Tibial artery (tissue), 4 donors: ENCODE results near the gene KLK10.

Experiments
- DNase-seq, 2 donors: peaks; one replicate each; pipeline ENCODE4 v3.0.0-alpha.2; 2019
- H3K27ac ChIP-seq, 2 donors: fragments of 200-600 bp; sonication (generic) in 1 of 2; 1 replicate in 1 of 2; 2 replicates in 1 of 2; pipeline ENCODE4 v1.5.1; 2018 to 2019; ENCODE audit warnings: mild to moderate bottlenecking in 1 of 2
- H3K27me3 ChIP-seq, 2 donors: fragments of 200-600 bp; sonication (generic) in 1 of 2; one replicate each; pipeline versions ENCODE4 v1.5.1 to v1.6.0; 2016 to 2019
- H3K36me3 ChIP-seq, 3 donors: fragments of 200-600 bp; sonication (generic) in 2 of 3; one replicate each; pipeline ENCODE4 v1.5.1; 2016 to 2019; ENCODE audit warnings: mild to moderate bottlenecking in 2 of 3
- H3K4me1 ChIP-seq, 4 donors: fragments of 200-600 bp; sonication (generic) in 2 of 4; 1 replicate in 3 of 4; 2 replicates in 1 of 4; pipeline ENCODE4 v1.5.1; 2016 to 2019
- H3K4me3 ChIP-seq, 2 donors: fragments of 200-600 bp; sonication (generic) in 1 of 2; 1 replicate in 1 of 2; 2 replicates in 1 of 2; pipeline ENCODE4 v1.5.1; 2018 to 2019; ENCODE audit warnings: mild to moderate bottlenecking in 2 of 2
- H3K9me3 ChIP-seq, 3 donors: fragments of 200-600 bp; sonication (generic) in 1 of 3; one replicate each; pipeline ENCODE4 v1.5.1; 2016 to 2019
- intact Hi-C: fragments of 100-400 bp; cut with DNase I; formaldehyde crosslinking; loops from one replicate; pipeline ENCODE4 v1.15.0; 2023; ENCODE audit warnings: low total_unique reads
- TF ChIP-seq, protein P1 (sequence below), 2 experiments: fragments of 200-600 bp in 1 of 2; fragments of 450-650 bp in 1 of 2; IDR thresholded peaks; one replicate each; pipeline ENCODE4 v1.5.1; 2017 to 2019; ENCODE audit warnings: antibody characterized with exemption in 2 of 2, mild to moderate bottlenecking in 1 of 2, moderate library complexity in 1 of 2

KLK10 gene

DNA sequence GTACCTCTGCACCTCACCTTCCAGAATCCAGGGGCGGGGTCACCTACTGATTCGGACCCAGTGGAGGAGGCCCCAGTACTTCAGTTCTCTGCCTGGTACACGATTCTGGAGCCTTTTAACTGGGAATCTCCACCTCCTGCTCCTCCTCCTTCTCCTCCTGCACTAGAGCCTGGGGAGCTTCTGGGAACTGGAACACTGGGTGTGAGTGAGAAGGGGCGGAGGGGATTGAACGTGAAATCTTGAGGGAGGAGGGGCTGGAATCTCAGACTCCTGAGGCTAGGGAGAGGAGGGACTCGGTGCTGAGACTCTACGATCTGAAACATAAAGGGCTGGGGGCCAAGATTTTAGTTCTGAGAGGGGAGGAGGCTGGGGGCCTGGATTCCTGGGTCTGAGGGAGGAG, 18.0 kb downstream of the KLK10 start, which contains the start of gene KLK8:
Gene KLK8 (minus strand): TSS at position 90 of the 400 bp plus-strand sequence. CDS start 437 bp downstream, outside the sequence.
- DNase-seq: no peak
- Histone ChIP-seq H3K27me3 (peaks cover 0 to 40% of the 10 kb centered on the region in 2 donors), H3K36me3 (no peaks in the 10 kb centered on the region), H3K9me3 (no peaks in the 10 kb centered on the region), H3K27ac (no peak within 1 kb of the TSS), H3K4me3 (no peak within 1 kb of the TSS), H3K4me1 (peaks cover 0 to 11% (median 0%) of the 10 kb centered on the region in 4 donors)
- intact Hi-C loops: no loop called here
- TF ChIP-seq, protein P1, sequence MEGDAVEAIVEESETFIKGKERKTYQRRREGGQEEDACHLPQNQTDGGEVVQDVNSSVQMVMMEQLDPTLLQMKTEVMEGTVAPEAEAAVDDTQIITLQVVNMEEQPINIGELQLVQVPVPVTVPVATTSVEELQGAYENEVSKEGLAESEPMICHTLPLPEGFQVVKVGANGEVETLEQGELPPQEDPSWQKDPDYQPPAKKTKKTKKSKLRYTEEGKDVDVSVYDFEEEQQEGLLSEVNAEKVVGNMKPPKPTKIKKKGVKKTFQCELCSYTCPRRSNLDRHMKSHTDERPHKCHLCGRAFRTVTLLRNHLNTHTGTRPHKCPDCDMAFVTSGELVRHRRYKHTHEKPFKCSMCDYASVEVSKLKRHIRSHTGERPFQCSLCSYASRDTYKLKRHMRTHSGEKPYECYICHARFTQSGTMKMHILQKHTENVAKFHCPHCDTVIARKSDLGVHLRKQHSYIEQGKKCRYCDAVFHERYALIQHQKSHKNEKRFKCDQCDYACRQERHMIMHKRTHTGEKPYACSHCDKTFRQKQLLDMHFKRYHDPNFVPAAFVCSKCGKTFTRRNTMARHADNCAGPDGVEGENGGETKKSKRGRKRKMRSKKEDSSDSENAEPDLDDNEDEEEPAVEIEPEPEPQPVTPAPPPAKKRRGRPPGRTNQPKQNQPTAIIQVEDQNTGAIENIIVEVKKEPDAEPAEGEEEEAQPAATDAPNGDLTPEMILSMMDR (IDR thresholded peaks at IDR 0.05): no peak

DNA sequence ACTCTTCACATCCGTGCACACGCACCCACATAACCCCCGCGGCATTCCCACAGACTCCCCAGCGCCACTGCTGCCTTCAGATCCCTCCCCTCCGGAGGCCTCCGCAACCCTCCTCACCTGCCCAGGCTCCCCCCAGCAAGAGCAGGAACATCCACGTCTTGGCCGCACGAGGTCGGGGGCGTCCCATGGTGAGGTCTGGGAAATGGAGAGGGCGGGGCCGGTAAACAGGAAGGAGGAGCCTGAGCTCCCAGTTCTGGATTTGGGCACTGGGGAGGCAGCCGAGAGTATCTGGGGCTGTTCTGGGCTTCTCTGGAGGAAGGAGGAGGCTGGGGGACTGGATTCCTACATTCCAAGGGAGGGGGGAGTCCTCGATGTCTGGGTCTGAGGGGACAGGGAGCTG, 18.5 kb downstream of the KLK10 start:
- peaks cover 0 to 11% (median 0%) of the 10 kb centered on the region in 4 donors for H3K4me1 ChIP-seq
- H3K4me3 ChIP-seq: no peak overlapping the region
- no peaks in the 10 kb centered on the region for H3K36me3 ChIP-seq
- no peaks in the 10 kb centered on the region for H3K9me3 ChIP-seq
- H3K27me3 ChIP-seq: peaks cover 0 to 40% of the 10 kb centered on the region in 2 donors
- H3K27ac ChIP-seq: no peak overlapping the region
- DNase-seq: no peak
- intact Hi-C loops: no loop called here
- TF ChIP-seq, protein P1 (IDR thresholded peaks at IDR 0.05): no peak

DNA sequence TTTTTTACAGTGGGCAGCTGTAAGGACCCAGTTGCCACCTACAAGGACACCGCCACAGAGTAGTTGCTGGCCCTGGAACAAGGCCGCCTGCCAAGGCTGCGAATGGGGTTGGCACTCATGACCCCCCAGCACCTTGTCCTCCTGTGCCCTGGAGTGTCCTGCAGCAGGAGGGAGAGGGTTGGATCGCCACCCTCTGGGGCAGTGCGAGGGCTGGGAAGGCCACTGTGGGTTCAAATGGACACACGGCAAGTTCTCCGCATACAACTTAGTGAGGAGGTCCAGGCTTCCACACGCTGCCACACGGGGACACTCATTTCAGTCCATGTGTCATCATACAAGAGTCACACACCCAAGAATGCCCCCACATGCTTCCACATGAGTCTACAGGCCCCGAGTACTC, 19.1 kb downstream of the KLK10 start:
- no peak overlapping the region for H3K4me3 ChIP-seq
- H3K27me3 ChIP-seq: peaks cover 0 to 40% of the 10 kb centered on the region in 2 donors
- intact Hi-C loops: no loop called here
- no peak overlapping the region for H3K27ac ChIP-seq
- H3K9me3 ChIP-seq: no peaks in the 10 kb centered on the region
- peaks cover 0 to 11% (median 0%) of the 10 kb centered on the region in 4 donors for H3K4me1 ChIP-seq
- DNase-seq: no peak
- TF ChIP-seq, protein P1 (IDR thresholded peaks at IDR 0.05): no peak
- H3K36me3 ChIP-seq: no peaks in the 10 kb centered on the region

DNA sequence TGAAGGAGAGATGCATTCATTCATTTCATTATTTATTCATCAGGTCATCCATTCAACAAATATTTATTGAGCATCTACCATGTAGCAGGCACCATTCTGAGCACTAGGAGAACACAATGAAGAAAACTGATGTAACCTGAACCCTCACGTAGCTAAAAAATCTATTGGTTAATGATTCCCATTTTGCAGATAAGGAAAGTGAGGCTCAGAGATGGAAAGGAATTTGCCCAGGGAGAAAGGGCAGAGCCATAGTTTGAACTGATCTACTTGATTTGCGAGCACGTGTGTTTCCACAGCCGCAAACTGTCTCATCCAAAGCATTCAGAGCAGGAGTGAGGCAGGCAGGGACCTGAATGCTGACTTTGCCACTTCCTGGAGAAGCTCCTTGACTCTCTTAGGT, 20.8 kb downstream of the KLK10 start:
- TF ChIP-seq, protein P1 (IDR thresholded peaks at IDR 0.05): no peak
- no peak for DNase-seq
- no peaks in the 10 kb centered on the region for H3K36me3 ChIP-seq
- no peak overlapping the region for H3K4me3 ChIP-seq
- no peak overlapping the region for H3K27ac ChIP-seq
- peaks cover 0 to 40% of the 10 kb centered on the region in 2 donors for H3K27me3 ChIP-seq
- H3K4me1 ChIP-seq: peaks cover 0 to 11% (median 0%) of the 10 kb centered on the region in 4 donors
- no peaks in the 10 kb centered on the region for H3K9me3 ChIP-seq
- intact Hi-C loops: no loop called here

DNA sequence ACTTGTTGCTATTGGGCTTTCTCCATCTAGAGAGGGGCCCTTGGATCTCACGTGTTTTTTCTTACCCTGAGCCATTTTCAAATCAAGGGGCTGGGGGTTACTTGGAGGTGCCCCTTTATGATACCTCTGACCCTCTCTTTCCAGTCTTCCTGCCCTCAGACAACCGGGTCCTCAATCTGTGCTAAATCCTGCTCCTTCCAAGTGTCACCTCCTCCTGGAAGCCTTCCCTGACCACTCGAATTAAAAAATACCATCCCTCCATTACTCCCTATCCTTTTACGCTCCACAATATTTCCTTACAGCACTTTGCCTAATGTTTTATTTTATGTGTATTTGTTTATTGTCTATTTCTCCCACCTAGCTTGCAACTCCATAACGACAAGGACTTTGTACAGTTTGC, 21.4 kb downstream of the KLK10 start:
- H3K4me1 ChIP-seq: peaks cover 0 to 11% (median 0%) of the 10 kb centered on the region in 4 donors
- intact Hi-C loops: no loop called here
- no peaks in the 10 kb centered on the region for H3K9me3 ChIP-seq
- H3K36me3 ChIP-seq: no peaks in the 10 kb centered on the region
- peaks cover 0 to 35% of the 10 kb centered on the region in 2 donors for H3K27me3 ChIP-seq
- DNase-seq: no peak
- H3K27ac ChIP-seq: no peak overlapping the region
- H3K4me3 ChIP-seq: no peak overlapping the region
- TF ChIP-seq, protein P1 (IDR thresholded peaks at IDR 0.05): no peak

DNA sequence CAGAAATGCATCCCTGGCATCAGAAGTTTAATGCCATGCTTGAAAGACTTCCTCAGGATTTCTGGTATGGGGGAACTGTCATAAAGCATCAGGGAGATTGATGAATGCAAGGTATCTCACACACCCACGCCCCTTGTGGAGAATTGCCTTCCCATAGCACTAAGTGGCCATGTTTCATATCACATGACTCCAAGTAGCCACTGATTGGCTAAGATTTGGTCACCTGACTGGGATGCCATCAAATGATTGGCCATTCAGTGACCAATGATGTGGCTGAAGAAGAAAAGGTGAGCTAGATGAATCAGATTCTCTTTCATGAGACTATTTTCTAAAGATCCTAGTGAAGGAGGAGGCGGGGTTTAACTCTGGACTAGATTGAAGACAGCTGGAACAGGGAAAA, 25.4 kb downstream of the KLK10 start:
- Histone ChIP-seq H3K27ac (no peak overlapping the region), H3K9me3 (no peaks in the 10 kb centered on the region), H3K27me3 (no peaks in the 10 kb centered on the region), H3K4me1 (no peaks in the 10 kb centered on the region), H3K4me3 (no peak overlapping the region), H3K36me3 (no peaks in the 10 kb centered on the region)
- no peak for DNase-seq
- intact Hi-C loops: no loop called here
- TF ChIP-seq, protein P1 (IDR thresholded peaks at IDR 0.05): no peak
